DMS153 (cell line): ENCODE measurements around the gene NOCT.
"Not testable (repeated sequence)": the region's sequence is repeated elsewhere in the genome, so short reads cannot be mapped to it uniquely, and the experiment has no call there.

Source experiments
- DNase-seq: peaks from one replicate; lab custom pipeline; 2025; lab: John Stamatoyannopoulos, UW

The NOCT gene

DNA sequence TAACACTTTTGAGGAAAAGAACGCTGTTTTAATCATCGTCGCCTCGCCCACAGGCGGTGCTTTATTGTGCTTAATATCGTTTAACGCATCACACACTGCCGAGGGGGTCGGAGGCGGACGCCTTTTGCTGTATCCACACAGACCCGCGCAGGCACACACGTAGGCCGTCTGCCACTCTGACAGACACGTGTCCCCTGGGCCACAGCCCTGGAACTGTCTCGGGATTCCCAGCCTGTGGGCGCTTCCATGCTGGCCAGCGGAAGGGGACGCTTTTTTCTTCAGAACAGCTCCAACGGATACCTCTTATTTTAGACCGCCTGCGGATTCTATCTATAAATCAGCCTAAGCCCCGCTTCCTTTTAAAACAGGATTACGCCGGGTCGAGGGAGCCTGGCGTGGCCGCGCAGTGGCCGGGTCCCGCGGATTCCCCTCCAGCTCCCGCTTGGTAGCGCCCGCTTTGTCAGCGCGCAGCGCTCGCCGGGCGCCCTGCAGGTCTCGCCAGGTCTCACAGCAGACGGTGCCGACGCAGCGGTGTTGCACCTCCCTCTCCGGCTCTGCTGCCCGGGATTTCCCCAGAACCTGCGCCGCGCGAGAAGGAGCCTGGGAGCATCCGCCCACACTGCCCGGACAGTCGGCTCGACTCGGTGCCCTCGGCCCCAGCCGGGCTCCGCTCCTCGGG is at the start of gene NOCT:
Gene NOCT (plus strand): TSS at position 513 of the 679 bp plus-strand sequence. CDS start 201 bp downstream, outside the sequence.
- peak; percentile 78 for DNase-seq

DNA sequence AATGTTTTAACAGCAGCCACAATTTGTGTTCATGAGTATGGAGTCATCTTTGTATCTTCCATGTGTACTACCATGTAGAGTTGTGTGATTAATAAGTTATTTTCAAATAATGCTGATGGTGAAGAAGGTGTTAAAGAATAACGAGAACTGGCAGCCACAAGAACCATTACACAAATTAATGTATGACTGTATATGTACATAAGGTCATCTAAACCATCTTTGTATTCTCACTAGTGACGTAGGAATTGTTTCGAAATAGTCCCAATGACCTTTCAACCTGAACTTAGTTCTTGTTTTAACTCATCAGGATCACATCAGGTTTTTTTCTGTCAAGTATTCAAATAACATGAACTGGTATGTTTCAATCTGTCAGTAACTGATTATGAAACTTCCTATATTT is 48.3 kb upstream of the NOCT start:
- DNase-seq, result no peak

DNA sequence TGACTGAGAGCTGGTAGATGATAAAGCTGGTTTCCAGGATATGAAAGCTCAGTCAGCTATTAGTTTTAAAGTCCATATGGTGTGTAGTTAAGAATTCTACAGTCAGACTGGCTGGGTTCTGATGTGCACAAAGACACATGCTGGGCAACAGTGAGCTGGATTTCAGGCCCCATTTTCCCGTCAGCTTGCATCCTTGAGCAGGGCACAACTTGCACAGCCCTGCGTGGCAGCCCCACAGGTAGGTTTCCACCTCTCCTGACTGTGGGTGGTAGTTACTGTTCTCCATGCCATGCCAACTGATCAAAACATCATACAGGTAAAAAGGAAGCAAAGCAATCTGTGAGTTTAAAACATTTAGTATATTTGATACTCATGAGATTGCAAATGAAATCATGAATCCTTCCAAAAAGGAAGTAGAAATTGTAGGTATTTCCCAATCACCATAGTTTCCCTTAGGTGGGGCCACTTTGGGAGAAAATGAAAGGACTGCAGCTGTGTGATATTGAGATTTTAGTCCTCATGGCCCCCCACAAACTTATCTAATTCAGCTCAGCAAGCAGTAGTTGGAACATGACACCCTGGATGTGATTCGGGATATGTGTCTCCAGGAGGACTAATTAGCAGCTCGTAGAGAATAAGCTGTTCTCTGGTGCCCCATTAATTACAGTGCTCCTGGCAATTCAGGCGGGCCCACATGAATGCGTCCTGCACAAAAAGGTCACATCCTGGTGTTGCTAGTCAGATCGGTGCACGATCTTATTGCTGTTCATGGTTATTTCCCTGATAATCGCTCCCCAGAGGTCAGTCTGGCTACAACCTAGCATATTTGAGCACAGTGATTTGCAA is 42.4 kb upstream of the NOCT start:
- no peak for DNase-seq

- no peak for DNase-seq
Observed at GRCh38 chr4:138975225-138975624, 40.4 kb upstream of the NOCT start.

- no peak for DNase-seq
Observed at GRCh38 chr4:138976526-138976925, 39.1 kb upstream of the NOCT start.

DNA sequence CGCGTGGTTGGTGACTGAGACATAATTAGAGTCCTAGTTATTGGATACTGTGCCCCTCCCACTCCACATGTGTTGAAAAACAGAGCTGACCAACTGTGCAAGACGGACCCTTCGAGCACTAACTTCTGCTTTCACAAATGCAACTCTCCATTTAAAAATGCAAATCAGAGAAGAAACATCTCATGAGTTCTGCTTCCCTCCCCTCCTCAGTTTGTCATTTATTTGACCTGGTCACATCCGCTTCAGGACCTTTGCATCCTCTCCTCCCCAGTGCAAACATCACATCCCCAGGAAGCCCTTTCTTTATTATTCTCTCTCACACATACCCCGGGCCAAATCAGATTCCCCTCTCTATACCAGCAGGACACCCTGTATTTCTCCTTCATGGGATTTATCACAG is 38.1 kb upstream of the NOCT start:
- no peak for DNase-seq

DNA sequence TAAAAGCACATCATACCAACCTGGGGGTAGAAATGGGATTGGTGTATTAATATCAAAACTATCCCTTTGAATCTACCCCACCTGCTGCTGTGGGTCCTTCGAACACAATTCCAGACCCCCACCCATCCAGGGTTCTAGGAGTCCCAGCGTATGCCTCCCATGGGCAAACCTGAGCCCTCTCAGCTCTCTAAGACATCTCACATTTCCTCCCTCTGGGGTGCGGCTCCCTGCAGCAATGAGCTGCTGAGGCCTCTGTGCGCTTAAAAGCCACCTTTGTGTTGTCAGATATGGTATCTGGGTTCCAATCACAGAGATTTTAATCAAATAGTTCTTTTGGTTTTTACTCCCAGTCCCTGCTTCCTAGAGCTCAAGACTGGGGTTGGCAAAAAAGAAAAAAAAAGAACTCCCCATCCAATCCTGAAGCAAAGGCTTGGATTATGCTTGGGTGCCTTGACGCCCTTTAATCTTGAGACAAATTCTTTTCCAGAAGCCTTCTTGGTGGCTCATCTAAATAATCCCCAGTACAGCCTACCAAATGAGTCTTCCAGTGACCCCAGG is 37.5 kb upstream of the NOCT start:
- no peak for DNase-seq

GRCh38 chr4:138978600-138978999 is 37.0 kb upstream of the NOCT start:
- DNase-seq, result no peak

DNA sequence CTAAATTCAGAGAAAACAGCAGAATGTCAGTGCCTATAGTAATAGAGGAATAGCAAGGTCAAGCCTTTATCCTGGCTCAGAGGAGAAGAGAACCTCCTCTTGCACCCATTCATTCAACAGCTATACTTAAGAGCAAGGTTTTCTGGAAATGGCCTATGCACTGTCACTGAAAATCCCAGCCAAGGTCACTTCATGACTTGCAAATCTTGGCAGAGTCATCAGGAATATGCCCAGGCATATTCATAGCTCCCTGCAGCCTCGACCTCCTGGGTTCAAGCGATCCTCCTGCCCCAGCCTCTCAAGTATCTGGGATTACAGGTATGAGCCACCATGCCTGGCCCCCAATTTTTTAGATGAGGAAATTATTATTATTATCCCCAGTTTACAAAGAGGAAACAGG is 35.8 kb upstream of the NOCT start:
- no peak for DNase-seq

- DNase-seq, result no peak
Observed at GRCh38 chr4:138981930-138982390, 33.6 kb upstream of the NOCT start.

- DNase-seq, result no peak
Observed at GRCh38 chr4:138982754-138983153, 32.8 kb upstream of the NOCT start.

- no peak for DNase-seq
Observed at GRCh38 chr4:138983690-138984089, 31.9 kb upstream of the NOCT start.

- DNase-seq, result no peak
Observed at GRCh38 chr4:138984647-138985046, 30.9 kb upstream of the NOCT start.

GRCh38 chr4:138992676-138993075 is 22.9 kb upstream of the NOCT start:
- DNase-seq, result no peak

- no peak for DNase-seq
Observed at GRCh38 chr4:138996090-138996489, 19.5 kb upstream of the NOCT start.

- no peak for DNase-seq
Observed at GRCh38 chr4:138999666-139000065, 15.9 kb upstream of the NOCT start.

GRCh38 chr4:139000134-139000533 is 15.4 kb upstream of the NOCT start:
- not testable (repeated sequence) for DNase-seq

- DNase-seq, result not testable (repeated sequence)
Observed at GRCh38 chr4:139001430-139001829, 14.2 kb upstream of the NOCT start.

- DNase-seq, result not testable (repeated sequence)
Observed at GRCh38 chr4:139003668-139004067, 11.9 kb upstream of the NOCT start.

- no peak for DNase-seq
Observed at GRCh38 chr4:139005774-139006173, 9.8 kb upstream of the NOCT start.

GRCh38 chr4:139007640-139008039 is 7.9 kb upstream of the NOCT start:
- DNase-seq, result no peak

GRCh38 chr4:139008278-139008677 is 7.3 kb upstream of the NOCT start:
- DNase-seq, result not testable (repeated sequence)

GRCh38 chr4:139009702-139010101 is 5.9 kb upstream of the NOCT start:
- DNase-seq, result no peak
